OCI-M1 (cell line): ENCODE data around the gene LCNL1.

ENCODE experiments used
- DNase-seq: peaks from one replicate; lab custom pipeline; 2025; lab: John Stamatoyannopoulos, UW

Gene LCNL1

DNA sequence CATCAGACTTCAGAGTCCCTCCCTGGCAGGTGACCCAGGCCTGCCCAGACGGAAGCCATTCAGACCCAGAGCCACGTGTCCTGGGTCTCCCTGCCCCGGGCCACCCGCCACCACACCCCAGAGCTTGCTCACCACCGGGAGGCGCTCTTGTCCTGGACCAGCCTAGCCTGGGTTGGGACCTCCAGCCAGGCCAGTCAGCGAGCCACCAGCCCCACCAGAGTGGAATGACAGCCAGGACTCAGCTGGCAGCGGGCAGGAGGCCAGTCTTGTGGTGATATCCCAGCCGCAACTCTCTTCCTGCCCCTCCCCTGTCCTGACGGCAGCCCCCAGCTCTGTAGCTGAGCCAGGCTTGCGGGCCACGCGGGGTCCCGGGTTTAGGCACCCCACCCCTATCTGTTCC lies 7.1 kb upstream of the LCNL1 start:
- peak; percentile 66 for DNase-seq

DNA sequence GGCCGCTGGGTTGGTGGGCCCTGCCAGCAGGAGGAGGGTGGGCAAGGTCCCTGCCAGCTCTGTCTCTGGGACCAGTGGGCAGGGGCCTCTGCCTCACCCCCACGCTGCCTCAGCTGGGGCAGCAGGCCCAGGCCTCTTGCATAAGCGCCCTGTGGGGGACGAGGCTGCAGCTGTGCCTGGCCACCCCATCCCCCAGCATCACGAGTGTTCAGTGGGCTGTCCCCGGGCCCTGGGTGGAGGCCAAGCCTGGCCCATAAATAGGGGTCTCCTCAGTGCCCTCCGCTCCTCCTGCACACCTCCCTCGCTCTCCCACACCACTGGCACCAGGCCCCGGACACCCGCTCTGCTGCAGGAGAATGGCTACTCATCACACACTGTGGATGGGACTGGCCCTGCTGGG lies 5.6 kb upstream of the LCNL1 start, which contains the start of gene PTGDS:
Gene PTGDS, plus strand, starts transcription at position 282 of the 400 bp plus-strand sequence. Its CDS starts 75 bp downstream, at position 357.
- DNase-seq, result no peak

GRCh38 chr9:136977649-136978072 lies 5.1 kb upstream of the LCNL1 start:
- no peak for DNase-seq

DNA sequence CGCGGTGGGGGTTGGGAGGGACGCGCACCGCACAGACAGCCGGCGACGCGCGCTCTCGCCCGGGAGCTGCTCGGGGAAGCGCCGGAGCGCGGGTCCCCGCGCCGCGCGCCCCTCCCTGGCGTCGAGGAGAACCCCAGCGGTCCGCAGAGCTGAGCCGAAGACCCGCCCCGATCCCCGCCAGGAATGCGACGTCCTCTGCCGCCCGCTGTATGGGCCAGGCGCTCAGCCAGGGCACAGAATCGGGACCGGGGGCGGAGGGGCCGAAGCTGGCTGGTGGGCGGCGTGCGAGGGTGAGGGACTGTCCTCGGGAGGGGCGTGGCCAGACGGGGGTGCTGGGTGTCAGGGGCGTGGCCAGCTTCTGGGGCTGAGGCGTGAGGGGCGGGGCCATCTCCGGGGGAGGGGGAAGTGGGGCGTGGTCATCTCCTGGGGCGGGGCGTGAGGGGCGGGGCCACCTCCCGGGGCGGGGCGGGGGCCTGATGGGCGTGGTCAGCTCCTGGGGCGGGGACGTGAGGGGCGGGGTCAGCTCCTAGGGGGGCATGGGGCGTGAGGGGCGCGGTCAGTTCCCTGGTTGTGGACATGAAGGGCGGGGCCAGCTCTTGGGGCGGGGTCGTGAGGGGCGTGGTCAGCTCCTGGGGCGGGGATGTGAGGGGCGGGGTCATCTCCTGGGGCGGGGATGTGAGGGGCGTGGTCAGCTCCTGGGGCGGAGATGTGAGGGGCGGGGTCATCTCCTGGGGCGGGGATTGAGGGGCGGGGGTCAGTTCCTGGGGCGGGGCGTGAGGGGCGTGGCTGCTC lies 4.5 kb upstream of the LCNL1 start:
- peak; percentile 65 for DNase-seq

DNA sequence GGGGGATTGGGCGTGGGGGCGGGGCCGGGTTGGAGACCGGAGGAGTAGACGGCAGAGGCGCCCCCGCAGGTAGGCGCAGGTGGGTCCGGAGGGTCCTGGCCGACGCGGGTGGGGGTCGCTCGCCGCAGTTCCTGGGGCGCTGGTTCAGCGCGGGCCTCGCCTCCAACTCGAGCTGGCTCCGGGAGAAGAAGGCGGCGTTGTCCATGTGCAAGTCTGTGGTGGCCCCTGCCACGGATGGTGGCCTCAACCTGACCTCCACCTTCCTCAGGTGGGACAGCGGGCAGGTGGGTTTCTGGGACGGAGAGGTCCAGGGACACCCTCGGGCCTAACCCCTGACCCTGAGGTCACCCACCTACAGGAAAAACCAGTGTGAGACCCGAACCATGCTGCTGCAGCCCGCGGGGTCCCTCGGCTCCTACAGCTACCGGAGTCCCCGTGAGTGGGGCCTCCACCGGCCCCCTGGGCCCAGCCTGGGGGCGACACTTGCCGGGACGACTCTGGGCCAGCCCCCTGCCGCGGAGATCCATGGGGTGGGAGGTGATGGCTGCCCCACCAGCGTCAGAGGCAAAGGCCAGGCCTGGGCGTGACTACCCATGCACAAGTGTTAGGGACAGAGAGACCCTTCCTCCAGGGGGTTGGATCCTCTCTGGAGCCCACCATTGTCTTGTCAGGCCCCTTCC lies 3.8 kb upstream of the LCNL1 start:
- no peak for DNase-seq

- DNase-seq, result no peak
Measured at GRCh38 chr9:136979769-136980587, 2.8 kb upstream of the LCNL1 start.

GRCh38 chr9:136980669-136981478 lies 1.9 kb upstream of the LCNL1 start:
- DNase-seq, result no peak

GRCh38 chr9:136981588-136982231 lies 1.1 kb upstream of the LCNL1 start:
- DNase-seq, result no peak

DNA sequence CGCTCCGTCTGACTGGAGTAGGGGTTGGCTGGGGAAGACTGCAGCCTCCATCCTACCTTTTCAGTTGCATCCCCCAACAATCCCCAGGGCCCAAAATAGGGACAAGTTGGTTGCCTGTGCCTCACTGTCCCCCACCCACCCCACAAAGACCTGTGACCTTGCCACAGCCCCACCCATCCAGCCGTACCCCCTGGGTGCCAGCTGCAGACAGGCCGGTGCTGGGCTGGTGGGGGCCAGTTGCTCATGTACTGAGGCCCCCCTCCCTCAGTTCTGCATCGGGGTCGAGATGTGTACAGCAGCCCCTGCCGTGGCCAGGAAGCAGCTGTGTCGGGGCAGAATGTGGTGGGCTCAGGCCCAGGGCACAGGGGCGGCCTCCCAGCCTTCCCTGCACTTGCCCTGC lies 374 bp downstream of the LCNL1 start:
- no peak for DNase-seq

- no peak for DNase-seq
Measured at GRCh38 chr9:136983656-136984314, 992 bp downstream of the LCNL1 start.

DNA sequence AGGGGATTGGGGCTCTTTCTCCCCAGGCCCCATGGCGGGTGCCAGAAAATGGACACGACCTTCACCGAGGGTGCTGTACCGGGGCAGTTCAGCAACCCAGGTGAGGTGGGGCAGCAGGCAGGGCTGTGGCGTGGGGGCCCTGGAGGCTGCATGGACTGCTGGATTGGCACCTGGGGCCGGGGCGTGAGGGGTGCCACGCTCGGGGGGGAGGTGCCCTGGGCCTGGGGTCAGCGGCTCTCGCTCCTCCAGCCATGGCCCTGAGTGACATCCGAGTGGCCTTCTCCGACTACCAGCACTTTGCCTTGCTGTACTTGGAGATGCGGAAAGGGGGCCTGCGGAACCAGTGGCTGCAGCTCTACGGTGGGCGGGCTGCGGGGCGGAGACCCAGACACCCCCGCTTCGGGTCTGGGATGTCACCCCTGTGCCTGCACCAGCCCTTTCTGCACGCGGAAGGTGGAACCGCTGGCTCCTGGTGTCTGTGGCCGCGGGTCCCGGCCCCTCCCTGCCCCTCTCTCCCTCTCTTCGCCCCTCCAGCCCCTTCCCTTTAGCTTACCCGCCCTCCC lies 1.8 kb downstream of the LCNL1 start:
- DNase-seq, result no peak

GRCh38 chr9:136985027-136985602 lies 2.3 kb downstream of the LCNL1 start:
- DNase-seq, result no peak

DNA sequence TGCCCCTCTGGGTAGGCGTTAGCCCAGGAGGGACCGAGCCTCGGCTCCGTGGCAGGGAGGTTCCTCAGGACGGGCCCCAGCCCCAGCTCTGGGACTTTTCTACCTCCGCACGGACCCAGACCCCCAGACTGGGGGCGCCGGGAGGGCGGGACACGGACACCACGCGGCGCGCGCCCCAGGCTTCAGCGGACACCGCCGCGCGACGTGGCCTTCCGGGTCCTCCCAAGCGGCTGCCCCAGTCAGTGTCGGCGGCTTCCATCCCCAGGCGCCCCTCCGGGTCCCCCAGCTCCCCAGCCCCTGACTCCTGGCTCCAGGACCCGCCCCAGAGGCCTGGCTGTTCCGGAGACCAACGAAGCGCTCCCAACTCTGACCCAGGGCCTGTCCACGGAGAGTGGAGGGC lies 3.1 kb downstream of the LCNL1 start:
- no peak for DNase-seq

GRCh38 chr9:136988872-136989271 lies 6.1 kb downstream of the LCNL1 start:
- DNase-seq, result no peak

- DNase-seq, result no peak
Measured at GRCh38 chr9:136990242-136990911, 7.6 kb downstream of the LCNL1 start.

GRCh38 chr9:136991993-136992818 lies 9.4 kb downstream of the LCNL1 start, which contains the start of gene PAXX:
Gene PAXX (plus strand): TSS chr9:136992422. CDS start chr9:136992444, 22 bp downstream.
- peak; percentile 93 for DNase-seq

- DNase-seq, result no peak
Measured at GRCh38 chr9:136992819-136993369, 10.1 kb downstream of the LCNL1 start.
